Caco-2 (cell line): ENCODE data around the gene LRP8. TPM values are rescaled to one million over a fixed set of nuclear protein-coding genes. Genes with fewer than 3 reads are reported as not detected.

Source experiments
- BruUV-seq: library from RNA; stranded (reverse); fragments of 400-500 nt; replicated peaks from 2 replicates; lab custom pipeline; 2021; lab: Mats Ljungman, UMichigan
- CTCF ChIA-PET: fragments of 300-600 bp; sonication (Branson Sonifier 250); formaldehyde crosslinking; loops from one replicate; lab custom pipeline; 2022; ENCODE audit warnings: antibody characterized with exemption; lab: Charles Lee
- POLR2A ChIA-PET: fragments of 300-600 bp; sonication (Branson Sonifier 250); formaldehyde crosslinking; loops from one replicate; lab custom pipeline; 2022; ENCODE audit warnings: antibody characterized with exemption; lab: Charles Lee
- DNase-seq, 2 experiments: peaks; one replicate each; pipeline versions ENCODE4 v3.0.0 to v3.0.0-alpha.2; 2020 to 2022
- H3K27me3 ChIP-seq: replicated peaks from 2 replicates; pipeline ENCODE4 v1.6.0; 2011; ENCODE audit warnings: low read length; ENCODE audit not compliant: control insufficient read depth, insufficient read depth
- H3K36me3 ChIP-seq: 2 replicates; pipeline ENCODE4 v1.5.1; 2011; ENCODE audit warnings: low read length; ENCODE audit not compliant: control insufficient read depth, insufficient read depth
- H3K4me1 ChIP-seq: fragments of 250-450 bp; sonication (Bioruptor Pico); 2 replicates; pipeline ENCODE4 v1.5.1; 2020; ENCODE audit warnings: mild to moderate bottlenecking
- H3K4me3 ChIP-seq: 2 replicates; pipeline ENCODE4 v1.5.1; 2011; ENCODE audit warnings: low read depth, mild to moderate bottlenecking, control low read depth, low read length
- H3K9me3 ChIP-seq: fragments of 250-450 bp; sonication (Bioruptor Pico); 2 replicates; pipeline ENCODE4 v1.5.1; 2020; ENCODE audit warnings: mild to moderate bottlenecking, moderate library complexity
- H3K27ac Mint-ChIP-seq: one replicate; pipeline ENCODE4 v1.8.0; 2022; ENCODE audit warnings: mixed read lengths; ENCODE audit not compliant: unreplicated experiment
- H3K27me3 Mint-ChIP-seq: one replicate; pipeline ENCODE4 v1.8.0; 2022; ENCODE audit warnings: mixed read lengths; ENCODE audit not compliant: insufficient read depth, unreplicated experiment
- H3K36me3 Mint-ChIP-seq: one replicate; pipeline ENCODE4 v1.8.0; 2022; ENCODE audit warnings: mild to moderate bottlenecking, mixed read lengths; ENCODE audit not compliant: insufficient read depth, unreplicated experiment
- H3K4me1 Mint-ChIP-seq: one replicate; pipeline ENCODE4 v1.8.0; 2022; ENCODE audit warnings: low read depth, mixed read lengths; ENCODE audit not compliant: unreplicated experiment
- H3K4me3 Mint-ChIP-seq: one replicate; pipeline ENCODE4 v1.8.0; 2022; ENCODE audit warnings: mild to moderate bottlenecking, moderate library complexity, mixed read lengths; ENCODE audit not compliant: unreplicated experiment
- H3K9me3 Mint-ChIP-seq: one replicate; pipeline ENCODE4 v1.8.0; 2022; ENCODE audit warnings: mixed read lengths; ENCODE audit not compliant: unreplicated experiment
- CTCF ChIP-seq, 2 experiments: fragments of 200-600 bp in 1 of 2; IDR thresholded peaks; 1 replicate in 1 of 2; 2 replicates in 1 of 2; pipeline versions ENCODE4 v1.5.1 to v1.8.0; 2011 to 2022; ENCODE audit warnings: antibody characterized with exemption in 1 of 2, control low read depth in 1 of 2, inconsistent platforms in 1 of 2, low read depth in 1 of 2, low read length in 1 of 2, mild to moderate bottlenecking in 1 of 2, moderate library complexity in 1 of 2; ENCODE audit not compliant: insufficient read depth in 1 of 2, severe bottlenecking in 1 of 2, unreplicated experiment in 1 of 2
- intact Hi-C: fragments of 100-400 bp; cut with micrococcal nuclease; formaldehyde crosslinking; loops from one replicate; pipeline ENCODE4 v1.10.0; 2022; ENCODE audit not compliant: unreplicated experiment
- total RNA-seq: library from RNA; stranded (reverse); gene quantifications from 2 replicates; pipeline ENCODE4 v1.2.3, GENCODE V29; 2022

The LRP8 gene
- total RNA-seq, 1 experiment from 2014 or later = 11.8 TPM

GRCh38 chr1:53342735-53343470 is 15.0 kb upstream of the LRP8 start:
- Histone ChIP-seq H3K4me3 (no peak overlapping the region), H3K36me3 (no peaks in the 10 kb centered on the region), H3K27me3 (no peaks in the 10 kb centered on the region), H3K9me3 (no peaks in the 10 kb centered on the region), H3K4me1 (peaks cover 17% of the 10 kb centered on the region)
- Mint-ChIP-seq H3K27me3 (no peaks in the 10 kb centered on the region), H3K4me1 (peaks cover 22% of the 10 kb centered on the region), H3K4me3 (no peak overlapping the region), H3K27ac (peak overlapping the region; percentile 63), H3K36me3 (no peaks in the 10 kb centered on the region), H3K9me3 (no peaks in the 10 kb centered on the region)
- DNase-seq = no peak
- BruUV-seq = no TSS peak
- POLR2A ChIA-PET = no interaction called here
- TF ChIP-seq CTCF (IDR thresholded peaks at IDR 0.05; ENCODE audit: insufficient read depth in 1 of 2, low read depth in 1 of 2, low read length in 1 of 2, severe bottlenecking in 1 of 2, unreplicated experiment in 1 of 2) = no peak
- CTCF ChIA-PET = no interaction called here
- intact Hi-C loops = loop anchor here (5.0 kb wide), 1 partner anchor 34 kb away; no protein-coding TSS in a partner anchor

- Histone ChIP-seq H3K9me3 (no peaks in the 10 kb centered on the region), H3K36me3 (no peaks in the 10 kb centered on the region), H3K4me1 (peaks cover 17% of the 10 kb centered on the region), H3K27me3 (no peaks in the 10 kb centered on the region), H3K4me3 (no peak overlapping the region)
- intact Hi-C loops = loop anchor here (5.0 kb wide), 1 partner anchor 35 kb away; no protein-coding TSS in a partner anchor
- Mint-ChIP-seq H3K27me3 (no peaks in the 10 kb centered on the region), H3K9me3 (no peaks in the 10 kb centered on the region), H3K4me1 (peaks cover 22% of the 10 kb centered on the region), H3K36me3 (no peaks in the 10 kb centered on the region), H3K4me3 (no peak overlapping the region), H3K27ac (peak overlapping the region; percentile 63)
- BruUV-seq = no TSS peak
- POLR2A ChIA-PET = no interaction called here
- no peak for TF ChIP-seq CTCF (IDR thresholded peaks at IDR 0.05; ENCODE audit: insufficient read depth in 1 of 2, low read depth in 1 of 2, low read length in 1 of 2, severe bottlenecking in 1 of 2, unreplicated experiment in 1 of 2)
- no peak for DNase-seq
- CTCF ChIA-PET = interaction anchor here (0.6 kb wide), 1 partner anchor 62 kb away, joined by 9 read pairs; no protein-coding TSS in a partner anchor
Observed at GRCh38 chr1:53341961-53342707, 14.3 kb upstream of the LRP8 start.

GRCh38 chr1:53341521-53341895 is 13.6 kb upstream of the LRP8 start:
- TF ChIP-seq CTCF (IDR thresholded peaks at IDR 0.05; ENCODE audit: insufficient read depth in 1 of 2, low read depth in 1 of 2, low read length in 1 of 2, severe bottlenecking in 1 of 2, unreplicated experiment in 1 of 2) = no peak
- no peak overlapping the region for H3K4me3 ChIP-seq
- no peaks in the 10 kb centered on the region for H3K36me3 Mint-ChIP-seq
- H3K9me3 Mint-ChIP-seq = no peaks in the 10 kb centered on the region
- no peak overlapping the region for H3K4me3 Mint-ChIP-seq
- POLR2A ChIA-PET = no interaction called here
- no peaks in the 10 kb centered on the region for H3K36me3 ChIP-seq
- DNase-seq = no peak
- no TSS peak for BruUV-seq
- CTCF ChIA-PET = no interaction called here
- no peaks in the 10 kb centered on the region for H3K27me3 Mint-ChIP-seq
- no peaks in the 10 kb centered on the region for H3K27me3 ChIP-seq
- H3K4me1 Mint-ChIP-seq = peaks cover 22% of the 10 kb centered on the region
- no peaks in the 10 kb centered on the region for H3K9me3 ChIP-seq
- H3K4me1 ChIP-seq = peaks cover 17% of the 10 kb centered on the region
- H3K27ac Mint-ChIP-seq = no peak overlapping the region
- intact Hi-C loops = loop anchor here (5.0 kb wide), 1 partner anchor 36 kb away; no protein-coding TSS in a partner anchor
